Panc1 (cell line): Measurements from ENCODE around the gene SLC6A8.
"Not testable (repeated sequence)": the region's sequence is repeated elsewhere in the genome, so short reads cannot be mapped to it uniquely, and the experiment has no call there.

ENCODE experiments used
- CTCF ChIP-seq: fragments of 450-650 bp; IDR thresholded peaks from 2 replicates; pipeline ENCODE4 v1.5.1; 2017; ENCODE audit warnings: mild to moderate bottlenecking
- POLR2AphosphoS5 ChIP-seq: IDR thresholded peaks from 2 replicates; pipeline ENCODE4 v1.6.1; 2012; ENCODE audit warnings: mild to moderate bottlenecking, low read depth, low read length, moderate library complexity

DNA sequence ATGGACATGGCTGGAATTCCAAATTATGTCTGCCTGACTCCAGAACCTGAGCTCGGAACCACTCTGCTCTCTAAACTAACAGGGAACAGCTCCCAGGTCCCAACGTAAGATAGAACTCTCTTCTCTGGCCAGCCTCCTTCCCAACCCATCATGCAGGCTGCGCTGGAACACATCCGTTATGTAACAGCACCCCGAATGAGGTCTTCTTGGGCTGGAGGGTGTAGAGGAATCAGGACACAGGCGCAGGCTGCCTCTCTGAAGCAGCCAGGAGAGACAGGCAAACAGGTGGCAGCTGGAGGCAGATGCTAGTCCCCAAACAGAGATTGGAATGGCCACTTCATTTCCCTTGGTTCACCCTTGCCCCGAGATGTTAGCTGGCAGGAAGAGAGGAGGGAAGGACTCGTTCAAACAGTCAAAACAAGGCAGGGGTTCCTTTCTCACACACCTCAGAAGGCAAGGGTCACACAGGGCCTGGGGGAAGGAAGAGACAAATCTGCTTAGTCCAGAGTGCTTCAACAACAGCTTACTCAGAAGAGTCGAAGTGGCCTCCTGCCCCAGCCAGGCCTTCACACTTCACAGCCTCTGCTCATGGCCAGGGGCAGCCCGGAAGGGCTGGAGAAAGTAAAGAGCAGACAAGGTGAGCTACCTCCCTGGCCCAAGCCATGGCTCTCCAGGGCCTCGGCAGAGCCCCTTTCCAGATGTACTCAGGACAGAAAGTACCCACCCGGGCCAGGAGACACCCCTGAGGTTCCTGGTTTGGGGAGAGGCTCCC lies 17.1 kb downstream of the SLC6A8 start:
- not testable (repeated sequence) for TF ChIP-seq CTCF, POLR2AphosphoS5
